Central memory CD4-positive, alpha-beta T cell (primary cell): ENCODE data around the gene RAC3.
"Not testable (repeated sequence)": the region's sequence is repeated elsewhere in the genome, so short reads cannot be mapped to it uniquely, and the experiment has no call there.

Experiments used
- DNase-seq: peaks from one replicate; pipeline ENCODE4 v3.0.0; 2022

Gene RAC3

DNA sequence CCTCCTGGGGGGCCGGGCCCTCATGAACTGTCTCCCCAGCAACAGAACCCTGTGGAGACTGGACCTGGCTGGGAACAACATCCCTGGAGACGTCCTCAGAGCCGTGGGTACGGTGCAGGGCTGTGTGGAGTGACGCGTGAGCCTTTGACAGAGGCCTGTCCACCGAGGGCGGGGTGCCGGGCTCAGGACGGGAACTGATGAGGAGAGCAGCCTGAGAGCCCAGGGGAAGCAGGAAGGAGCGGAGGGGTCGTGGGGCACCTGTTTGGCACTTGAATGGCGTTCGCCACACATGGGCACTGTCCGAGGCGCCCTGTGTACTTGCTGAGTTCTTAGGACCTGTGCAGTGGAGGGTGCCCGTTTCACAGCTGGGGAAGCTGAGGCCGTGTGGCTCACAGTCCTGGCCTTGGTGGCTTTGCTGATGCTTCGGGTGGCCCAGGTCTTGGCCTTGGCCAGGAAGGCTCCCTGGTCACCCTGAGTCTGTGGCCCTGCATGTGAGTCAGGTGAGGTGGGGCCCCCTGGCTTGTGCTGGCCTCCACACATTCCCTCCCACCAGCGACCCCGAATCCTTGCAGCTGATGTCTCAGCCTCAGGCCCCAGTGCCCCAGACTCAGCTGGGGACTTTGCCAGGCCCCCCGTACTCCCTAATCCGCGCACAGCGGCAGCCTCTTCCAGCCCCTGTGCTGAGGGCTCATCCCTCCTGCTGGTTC, 5.9 kb upstream of the RAC3 start:
- DNase-seq: no peak

DNA sequence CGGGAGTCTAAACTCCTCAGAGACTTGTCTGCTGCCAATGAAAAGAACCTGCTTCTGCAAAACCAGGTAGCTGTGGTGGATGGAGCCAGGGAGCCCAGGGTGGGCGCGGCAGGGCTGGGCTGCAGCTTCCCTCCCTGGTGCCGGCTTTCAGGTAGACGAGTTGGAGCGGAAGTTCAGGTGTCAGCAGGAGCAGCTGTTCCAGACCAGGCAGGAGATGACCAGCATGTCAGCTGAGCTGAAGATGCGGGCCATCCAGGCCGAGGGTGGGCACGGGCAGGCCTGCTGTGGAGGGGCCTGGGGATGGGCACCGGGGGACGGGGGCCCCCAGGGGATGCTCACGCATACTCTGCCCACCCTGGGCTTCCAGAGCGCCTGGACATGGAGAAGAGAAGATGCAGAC, 3.2 kb upstream of the RAC3 start:
- no peak for DNase-seq

GRCh38 chr17:82028966-82029365, 2.5 kb upstream of the RAC3 start:
- DNase-seq: no peak

GRCh38 chr17:82029391-82029790, 2.1 kb upstream of the RAC3 start:
- DNase-seq: no peak

DNA sequence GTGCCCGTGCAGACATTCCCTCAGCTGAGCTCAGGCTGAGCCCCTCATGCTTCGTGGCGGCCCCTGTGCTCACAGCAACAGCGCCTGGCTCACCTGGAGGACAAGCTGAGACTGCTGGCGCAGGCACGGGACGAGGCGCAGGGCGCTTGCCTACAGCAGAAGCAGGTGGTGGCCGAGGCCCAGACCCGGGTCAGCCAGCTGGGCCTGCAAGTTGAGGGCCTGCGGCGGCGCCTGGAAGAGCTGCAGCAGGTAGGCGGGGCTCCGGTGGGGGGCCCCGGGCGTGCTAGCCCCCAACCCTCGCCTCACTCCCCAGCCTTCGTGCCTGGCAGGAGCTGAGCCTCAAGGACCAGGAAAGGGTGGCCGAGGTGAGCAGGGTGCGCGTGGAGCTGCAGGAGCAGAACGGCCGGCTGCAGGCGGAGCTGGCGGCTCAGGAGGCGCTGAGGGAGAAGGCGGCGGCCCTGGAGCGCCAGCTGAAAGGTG, 1.4 kb upstream of the RAC3 start:
- DNase-seq: no peak

- DNase-seq: peak; percentile 81
These were observed 792 bp upstream of the RAC3 start for GRCh38 chr17:82030470-82031302.

- no peak for DNase-seq
These were observed 578 bp downstream of the RAC3 start for GRCh38 chr17:82031885-82032627.

GRCh38 chr17:82033359-82034085, 2.0 kb downstream of the RAC3 start:
- DNase-seq: no peak

DNA sequence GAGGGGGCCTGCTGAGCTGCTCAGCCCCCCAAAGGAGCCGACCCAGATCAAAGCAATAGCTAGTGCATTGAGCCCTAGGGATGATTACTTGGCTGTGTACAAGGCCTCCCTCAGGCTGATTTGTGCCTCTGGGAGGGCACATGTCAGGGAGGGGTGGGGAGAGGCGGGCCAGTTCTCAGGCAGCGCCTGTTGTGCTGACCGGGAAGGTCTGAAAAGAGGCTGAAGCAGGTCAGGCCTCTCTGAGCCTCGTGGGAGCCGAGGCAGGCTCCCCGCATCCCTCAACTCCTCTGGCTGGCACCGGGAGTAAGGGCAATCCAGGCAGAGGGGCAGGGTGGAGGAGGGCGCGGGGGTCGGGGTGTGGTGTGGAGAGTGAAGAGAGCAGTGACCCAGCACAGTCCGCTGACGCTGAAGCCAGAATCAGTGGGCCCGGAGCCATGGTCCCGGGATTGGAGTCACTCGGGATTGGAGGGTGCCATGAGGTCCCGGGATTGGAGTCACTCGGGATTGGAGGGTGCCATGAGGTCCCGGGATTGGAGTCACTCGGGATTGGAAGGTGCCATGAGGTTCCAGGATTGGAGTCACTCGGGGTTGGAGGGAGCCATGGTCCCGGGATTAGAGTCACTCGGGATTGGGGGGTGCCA, 3.0 kb downstream of the RAC3 start:
- no peak for DNase-seq

GRCh38 chr17:82035488-82035887, 4.0 kb downstream of the RAC3 start:
- no peak for DNase-seq

DNA sequence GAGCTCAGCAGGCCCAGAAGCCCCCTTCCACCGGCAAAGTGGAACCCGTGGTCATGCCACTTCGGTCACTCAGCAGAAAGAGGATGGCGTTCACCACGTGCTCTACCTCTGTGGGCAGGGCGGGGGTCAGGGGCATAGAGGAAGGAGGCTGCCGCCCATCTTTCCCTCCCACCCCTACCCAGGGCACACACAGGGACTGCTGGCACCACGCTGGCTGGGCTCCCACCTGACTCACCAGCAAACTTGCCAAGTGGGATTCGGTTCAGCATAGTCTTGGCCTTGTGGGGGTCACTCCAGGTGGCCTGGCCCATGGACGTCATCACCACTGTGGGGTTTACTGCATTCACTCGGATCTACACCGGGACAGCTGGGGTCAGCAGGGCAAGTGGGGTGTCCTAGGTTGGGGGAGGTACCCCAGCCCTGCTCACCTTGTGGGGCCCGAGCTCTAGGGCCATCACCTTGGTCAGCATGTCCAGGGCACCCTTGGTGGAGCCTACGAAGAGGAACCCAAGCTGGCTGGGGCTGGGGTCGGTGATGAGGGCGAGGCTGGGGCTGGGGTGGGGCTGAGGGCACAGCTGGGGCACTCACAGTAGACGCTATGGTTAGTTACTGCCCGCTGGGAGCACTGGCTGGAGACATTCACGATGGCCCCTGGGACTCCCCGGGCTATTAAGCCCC, 4.6 kb downstream of the RAC3 start:
- DNase-seq: no peak

GRCh38 chr17:82036634-82037091, 5.2 kb downstream of the RAC3 start:
- no peak for DNase-seq

- DNase-seq: peak; percentile 93
These were observed 5.8 kb downstream of the RAC3 start, which contains the start of gene DCXR for GRCh38 chr17:82037092-82037888. Gene DCXR (minus strand): TSS chr17:82037697. CDS start chr17:82037682, 15 bp downstream.

DNA sequence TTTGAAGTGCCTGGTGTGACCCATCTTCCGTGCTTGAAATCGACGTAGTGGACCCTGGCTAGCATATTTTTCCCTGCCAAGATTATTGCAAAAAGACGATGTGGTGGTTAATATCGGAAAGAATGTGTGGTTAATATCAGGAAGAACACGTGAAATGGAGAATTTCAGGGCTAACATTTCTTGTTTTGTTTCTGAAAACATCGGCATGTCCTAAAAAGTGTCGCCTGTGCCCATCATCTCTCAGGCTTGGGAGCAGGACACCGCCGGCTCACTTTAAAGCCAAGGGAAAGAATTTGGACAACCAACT, 6.4 kb downstream of the RAC3 start:
- DNase-seq: no peak

GRCh38 chr17:82038796-82039409, 7.4 kb downstream of the RAC3 start:
- DNase-seq: not testable (repeated sequence)

- DNase-seq: no peak
These were observed 8.3 kb downstream of the RAC3 start for GRCh38 chr17:82039695-82040299.

DNA sequence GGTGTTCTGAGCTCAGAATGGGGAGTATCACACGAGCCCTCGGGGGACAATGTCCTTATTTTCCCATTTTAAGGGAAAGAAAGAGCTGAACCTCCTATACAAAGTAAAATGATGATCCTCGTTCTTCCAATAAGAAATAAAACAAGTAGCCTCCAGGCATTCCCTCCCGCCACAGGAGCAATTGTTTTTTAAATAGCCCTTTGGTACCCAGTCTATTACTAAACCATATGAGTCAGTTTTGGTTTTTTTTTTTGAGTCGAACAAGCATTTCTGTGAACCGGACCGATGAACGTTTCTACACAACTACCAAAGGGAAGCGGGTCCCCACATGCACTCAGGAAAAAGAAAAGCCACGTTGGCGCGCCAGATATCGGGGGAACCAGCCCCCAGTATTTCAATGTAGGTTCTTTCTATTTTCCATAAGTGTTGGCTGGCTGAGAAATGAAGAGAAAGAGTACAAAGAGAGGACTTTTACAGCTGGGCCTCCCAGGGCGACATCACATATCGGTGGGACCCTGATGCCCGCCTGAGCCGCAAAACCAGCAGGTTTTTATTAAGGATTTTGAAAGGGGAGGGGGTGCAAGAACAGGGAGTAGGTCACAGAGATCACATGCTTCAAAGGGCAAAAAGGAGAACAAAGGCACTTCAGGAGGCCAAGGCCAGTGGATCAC, 9.8 kb downstream of the RAC3 start:
- no peak for DNase-seq

DNA sequence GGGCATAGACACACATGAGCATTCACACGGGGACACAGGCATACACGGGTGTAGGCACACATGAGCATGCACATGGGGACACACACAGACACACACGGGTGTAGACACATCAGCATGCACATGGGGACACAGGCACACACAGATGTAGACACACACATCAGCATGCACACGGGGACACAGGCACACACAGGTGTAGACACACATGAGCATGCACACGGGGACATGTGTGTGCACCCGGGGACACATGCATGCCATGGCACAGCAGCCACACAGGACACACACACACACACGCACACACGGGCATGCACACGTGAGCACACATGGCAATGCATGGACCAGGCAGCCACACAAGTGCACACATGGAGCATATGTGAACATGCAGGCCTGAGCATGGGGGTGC, 11.2 kb downstream of the RAC3 start:
- DNase-seq: no peak

DNA sequence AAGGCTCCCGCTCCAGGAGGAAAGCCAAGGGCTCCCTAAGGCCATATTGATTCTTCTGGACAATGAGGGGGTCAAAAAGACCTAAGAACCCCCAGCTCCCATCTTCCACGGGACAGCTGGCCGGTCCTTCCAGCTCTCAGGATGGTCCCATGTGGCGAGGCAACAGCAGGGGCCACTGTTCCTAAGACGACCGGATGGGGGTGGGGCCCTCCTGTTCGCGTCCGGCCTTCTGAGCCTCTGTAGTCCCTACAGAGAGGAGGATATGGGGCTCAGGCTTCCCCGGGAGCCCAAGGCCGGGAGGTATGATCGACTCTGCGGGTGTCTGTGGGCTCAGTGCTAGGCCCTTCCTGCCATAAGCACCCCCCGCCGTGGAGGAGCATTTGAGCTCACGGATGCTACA, 12.0 kb downstream of the RAC3 start:
- DNase-seq: no peak
